Vagina (tissue), 2 donors: ENCODE data around the gene SLC28A2.

ENCODE experiments used
- POLR2A ChIP-seq, 2 donors: fragments of 450-650 bp; IDR thresholded peaks; one replicate each; pipeline ENCODE4 v1.6.1; 2017; ENCODE audit warnings: antibody characterized with exemption in 2 of 2, mild to moderate bottlenecking in 2 of 2, moderate library complexity in 2 of 2
- TF ChIP-seq, protein P1 (sequence below), 3 experiments: fragments of 450-650 bp in 2 of 3; fragments of 200-600 bp in 1 of 3; sonication (generic) in 1 of 3; IDR thresholded peaks; one replicate each; pipeline ENCODE4 v1.5.1; 2017 to 2019; ENCODE audit warnings: antibody characterized with exemption in 3 of 3, mild to moderate bottlenecking in 2 of 3, moderate library complexity in 2 of 3

DNA sequence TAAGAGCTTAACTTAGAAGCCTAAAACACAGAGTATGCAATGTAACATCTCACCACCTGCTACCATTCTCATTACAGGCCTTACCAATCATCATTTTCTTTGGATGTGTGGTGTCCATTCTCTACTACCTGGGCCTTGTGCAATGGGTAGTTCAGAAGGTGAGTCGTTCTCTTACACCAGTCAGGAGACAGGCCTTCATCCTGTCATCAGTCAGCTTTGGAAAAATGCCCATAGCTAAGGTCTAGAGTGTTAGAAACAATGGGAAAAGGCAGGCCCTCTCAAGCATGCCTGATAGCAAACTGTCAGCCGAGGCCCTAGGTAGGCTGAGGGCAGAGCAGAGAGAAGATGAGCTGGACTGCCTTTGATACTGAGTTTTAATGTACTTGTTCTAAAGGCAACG, 13.5 kb downstream of the SLC28A2 start:
- TF ChIP-seq, protein P1, sequence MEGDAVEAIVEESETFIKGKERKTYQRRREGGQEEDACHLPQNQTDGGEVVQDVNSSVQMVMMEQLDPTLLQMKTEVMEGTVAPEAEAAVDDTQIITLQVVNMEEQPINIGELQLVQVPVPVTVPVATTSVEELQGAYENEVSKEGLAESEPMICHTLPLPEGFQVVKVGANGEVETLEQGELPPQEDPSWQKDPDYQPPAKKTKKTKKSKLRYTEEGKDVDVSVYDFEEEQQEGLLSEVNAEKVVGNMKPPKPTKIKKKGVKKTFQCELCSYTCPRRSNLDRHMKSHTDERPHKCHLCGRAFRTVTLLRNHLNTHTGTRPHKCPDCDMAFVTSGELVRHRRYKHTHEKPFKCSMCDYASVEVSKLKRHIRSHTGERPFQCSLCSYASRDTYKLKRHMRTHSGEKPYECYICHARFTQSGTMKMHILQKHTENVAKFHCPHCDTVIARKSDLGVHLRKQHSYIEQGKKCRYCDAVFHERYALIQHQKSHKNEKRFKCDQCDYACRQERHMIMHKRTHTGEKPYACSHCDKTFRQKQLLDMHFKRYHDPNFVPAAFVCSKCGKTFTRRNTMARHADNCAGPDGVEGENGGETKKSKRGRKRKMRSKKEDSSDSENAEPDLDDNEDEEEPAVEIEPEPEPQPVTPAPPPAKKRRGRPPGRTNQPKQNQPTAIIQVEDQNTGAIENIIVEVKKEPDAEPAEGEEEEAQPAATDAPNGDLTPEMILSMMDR (IDR thresholded peaks at IDR 0.05) = no peak
- no peak for TF ChIP-seq POLR2A (IDR thresholded peaks at IDR 0.05)
